ENCODE results near the gene KIAA1217. TPM values are rescaled to one million over a fixed set of nuclear protein-coding genes. Genes with fewer than 3 reads are reported as not detected.

The KIAA1217 gene
- total and polyA plus RNA-seq, 2 of the 8 experiments (the other 6 are each of a cell fraction or from before 2014, with no cell fraction given), result 4.5 to 15.6 TPM

GRCh38 chr10:24228642-24229041 is 19.7 kb downstream of the KIAA1217 start:
- Histone ChIP-seq H3K4me3 (ENCODE audit: extremely low read depth in 1 of 4, insufficient read depth in 2 of 4, low read depth in 3 of 4, low read length in 4 of 4) (no peak overlapping the region), H3K4ac (replicated peaks; ENCODE audit: insufficient read length, low read depth, low read length) (no peak overlapping the region), H3K79me2 (ENCODE audit: control insufficient read depth in 1 of 2, insufficient read depth in 2 of 2, low read length in 2 of 2) (no peaks in the 10 kb centered on the region), H4K8ac (ENCODE audit: extremely low read depth, insufficient read depth, low read length) (no peak overlapping the region), H2BK5ac (ENCODE audit: low read depth, low read length) (no peak overlapping the region), H3K27ac (ENCODE audit: low read depth, low read length) (no peak overlapping the region), H3K9ac (replicated peaks in 1 of 4; ENCODE audit: extremely low read depth in 1 of 4, low read depth in 3 of 4, low read length in 3 of 4) (no peak overlapping the region), H3K27me3 (replicated peaks in 1 of 4; ENCODE audit: control insufficient read depth in 3 of 4, extremely low read depth in 1 of 4, insufficient read depth in 3 of 4, low read length in 3 of 4) (no peaks in the 10 kb centered on the region), H3K14ac (ENCODE audit: insufficient read length) (no peak overlapping the region), H2BK12ac (ENCODE audit: low read depth, low read length) (no peak overlapping the region), H3K18ac (ENCODE audit: extremely low read depth, low read length) (no peak overlapping the region), H2AK5ac (ENCODE audit: low read depth, low read length) (no peak overlapping the region), H2AFZ (ENCODE audit: low read length) (no peak overlapping the region), H3K23ac (ENCODE audit: insufficient read length) (no peak overlapping the region), H4K20me1 (replicated peaks in 1 of 2; ENCODE audit: control insufficient read depth in 1 of 2, insufficient read depth in 2 of 2, low read length in 2 of 2) (peaks cover 0 to 2% of the 10 kb centered on the region in 2 experiments), H2BK20ac (ENCODE audit: low read length) (no peak overlapping the region), H3K36me3 (ENCODE audit: control insufficient read depth in 2 of 4, insufficient read depth in 4 of 4, low read length in 3 of 4) (peaks cover 0 to 4% (median 0%) of the 10 kb centered on the region in 4 experiments; a peak in 1 of 8 replicates), H3K4me2 (ENCODE audit: insufficient read depth in 1 of 2, low read depth in 2 of 2, low read length in 2 of 2) (no peak overlapping the region), H4K5ac (ENCODE audit: insufficient read length, low read depth, low read length) (no peak overlapping the region), H3K56ac (replicated peaks; ENCODE audit: insufficient read length, low read depth, low read length) (no peak overlapping the region), H2BK120ac (replicated peaks; ENCODE audit: low read depth, low read length) (no peak overlapping the region), H3K23me2 (ENCODE audit: low read depth, low read length) (no peaks in the 10 kb centered on the region), H3K9me3 (ENCODE audit: insufficient read depth in 2 of 2, low read depth in 1 of 2, low read length in 1 of 2) (no peaks in the 10 kb centered on the region), H3K79me1 (ENCODE audit: low read depth, low read length) (no peaks in the 10 kb centered on the region), H4K91ac (replicated peaks; ENCODE audit: insufficient read length, low read length) (no peak overlapping the region), H3K4me1 (replicated peaks in 1 of 4; ENCODE audit: control insufficient read depth in 3 of 4, insufficient read depth in 4 of 4, low read length in 3 of 4) (peaks cover 0 to 5% (median 2%) of the 10 kb centered on the region in 4 experiments; a peak in 2 of 7 replicates), H2BK15ac (ENCODE audit: low read length) (no peak overlapping the region)
- CTCF ChIA-PET (ENCODE audit: partially characterized antibody), result interaction anchor here (0.7 to 1.8 kb wide), 5 partner anchors 14 to 321 kb away, joined by 3 to 8 read pairs (median 3); no protein-coding TSS in a partner anchor
- 89% methylated on average over 2 of the region's 2 CpGs; no CpG with 5 or more reads in 1 of the 2 experiments for WGBS, 2 experiments (ENCODE audit: extremely low coverage in 1 of 2, insufficient coverage in 1 of 2, insufficient read length in 1 of 2, insufficient replicate concordance in 2 of 2, low coverage in 1 of 2, low lambda C conversion rate in 2 of 2, missing lambda C conversion rate in 1 of 2)
- DNase-seq (ENCODE audit: low read depth in 1 of 2, low spot score in 2 of 2) (no peak), FAIRE-seq (no peak)
- POLR2A ChIA-PET (ENCODE audit: partially characterized antibody), result no interaction called here
- no peak for TF ChIP-seq PHF8 (conservative IDR thresholded peaks at IDR 0.05; ENCODE audit: low read depth, low read length)
- no peak for TF ChIP-seq RAD21 (IDR thresholded peaks at IDR 0.05 in 1 of 2, conservative IDR thresholded peaks at IDR 0.05 in 1 of 2; ENCODE audit: low read depth in 2 of 2, low read length in 2 of 2)
- TF ChIP-seq JUN (IDR thresholded peaks at IDR 0.05; ENCODE audit: low read depth, low read length), result no peak
- no peak for TF ChIP-seq RXRA (IDR thresholded peaks at IDR 0.05; ENCODE audit: insufficient read depth, low read depth, low read length)
- TF ChIP-seq ASH2L (IDR thresholded peaks at IDR 0.05; ENCODE audit: low read length), result no peak

Data from H1 (cell line).